GM12872 (cell line): ENCODE measurements around the gene NDUFV2.

Experiments used
- TF ChIP-seq, protein P1 (sequence below): IDR thresholded peaks from 3 replicates; pipeline ENCODE4 v1.5.1; 2011; ENCODE audit warnings: low read depth, mild to moderate bottlenecking, low read length, moderate library complexity; ENCODE audit not compliant: insufficient read depth

NDUFV2 gene

DNA sequence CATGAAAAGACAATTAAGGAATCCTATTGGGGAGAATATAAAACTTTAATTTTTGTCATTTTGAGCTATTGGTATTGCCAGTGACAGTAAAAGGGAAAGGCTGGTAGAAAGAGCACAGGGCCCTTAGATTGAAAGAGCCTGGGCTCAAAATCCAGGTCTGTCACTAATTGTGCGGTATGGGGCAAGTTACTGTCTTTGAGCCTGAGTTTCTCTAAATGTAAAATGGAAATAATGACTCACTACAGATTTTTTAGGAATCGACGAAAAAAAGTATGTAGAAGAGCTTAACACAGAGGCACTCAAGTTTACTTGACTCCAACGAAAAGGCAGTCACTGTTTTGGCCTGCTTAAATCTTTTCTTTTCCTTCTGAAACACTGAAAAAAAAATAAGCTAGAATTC, 7.0 kb downstream of the NDUFV2 start:
- TF ChIP-seq, protein P1, sequence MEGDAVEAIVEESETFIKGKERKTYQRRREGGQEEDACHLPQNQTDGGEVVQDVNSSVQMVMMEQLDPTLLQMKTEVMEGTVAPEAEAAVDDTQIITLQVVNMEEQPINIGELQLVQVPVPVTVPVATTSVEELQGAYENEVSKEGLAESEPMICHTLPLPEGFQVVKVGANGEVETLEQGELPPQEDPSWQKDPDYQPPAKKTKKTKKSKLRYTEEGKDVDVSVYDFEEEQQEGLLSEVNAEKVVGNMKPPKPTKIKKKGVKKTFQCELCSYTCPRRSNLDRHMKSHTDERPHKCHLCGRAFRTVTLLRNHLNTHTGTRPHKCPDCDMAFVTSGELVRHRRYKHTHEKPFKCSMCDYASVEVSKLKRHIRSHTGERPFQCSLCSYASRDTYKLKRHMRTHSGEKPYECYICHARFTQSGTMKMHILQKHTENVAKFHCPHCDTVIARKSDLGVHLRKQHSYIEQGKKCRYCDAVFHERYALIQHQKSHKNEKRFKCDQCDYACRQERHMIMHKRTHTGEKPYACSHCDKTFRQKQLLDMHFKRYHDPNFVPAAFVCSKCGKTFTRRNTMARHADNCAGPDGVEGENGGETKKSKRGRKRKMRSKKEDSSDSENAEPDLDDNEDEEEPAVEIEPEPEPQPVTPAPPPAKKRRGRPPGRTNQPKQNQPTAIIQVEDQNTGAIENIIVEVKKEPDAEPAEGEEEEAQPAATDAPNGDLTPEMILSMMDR = no peak

DNA sequence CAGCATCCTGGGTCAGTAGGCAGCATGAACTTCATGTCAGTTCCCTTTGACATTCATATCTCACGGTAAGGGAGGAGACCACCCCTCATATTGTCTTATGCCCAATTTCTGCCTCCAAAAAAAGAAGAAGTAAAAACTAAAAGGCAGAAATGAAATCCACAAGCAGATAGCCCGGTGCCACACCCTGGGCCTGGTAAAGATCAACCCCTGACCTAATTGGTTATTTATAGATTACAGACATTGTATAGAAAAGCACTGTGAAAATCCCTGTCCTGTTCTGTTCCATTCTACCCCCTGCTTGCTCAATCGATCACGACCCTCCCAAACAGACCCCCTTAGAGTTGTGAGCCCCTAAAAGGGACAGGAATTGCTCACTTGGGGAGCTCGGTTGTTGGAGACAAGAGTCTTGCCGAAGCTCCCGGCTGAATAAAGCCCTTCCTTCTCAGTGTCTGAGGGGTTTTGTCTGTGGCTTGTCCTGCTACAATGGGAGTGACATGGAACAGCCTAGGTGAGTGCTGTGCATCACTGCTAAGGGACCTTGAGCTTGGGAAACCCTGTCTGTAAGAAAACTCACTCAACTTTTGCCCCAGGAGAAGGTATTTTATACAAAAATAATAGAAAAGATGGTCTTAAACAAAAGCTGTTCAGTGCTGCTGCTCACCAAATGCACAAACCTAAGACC, 11.1 kb downstream of the NDUFV2 start:
- TF ChIP-seq, protein P1 = no peak

DNA sequence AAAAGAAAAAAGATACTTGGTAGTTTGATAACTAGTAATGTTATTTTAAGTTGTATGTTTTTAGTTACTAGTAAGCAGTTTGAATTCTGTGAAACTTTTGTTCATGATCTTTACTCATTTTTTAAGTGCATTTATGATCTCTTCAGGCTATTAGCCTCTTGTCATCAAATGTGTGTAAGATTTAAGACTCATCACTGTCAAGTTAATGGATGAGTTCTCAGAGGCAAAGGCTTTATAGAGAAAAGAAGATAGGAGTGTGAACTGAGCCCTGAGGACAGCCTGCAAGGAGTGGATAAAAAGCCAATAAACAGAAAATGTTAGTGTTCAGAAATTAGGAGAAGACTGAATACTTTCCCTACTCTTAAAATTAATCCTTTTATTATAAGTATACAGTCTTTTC, 13.5 kb downstream of the NDUFV2 start:
- TF ChIP-seq, protein P1 = no peak

DNA sequence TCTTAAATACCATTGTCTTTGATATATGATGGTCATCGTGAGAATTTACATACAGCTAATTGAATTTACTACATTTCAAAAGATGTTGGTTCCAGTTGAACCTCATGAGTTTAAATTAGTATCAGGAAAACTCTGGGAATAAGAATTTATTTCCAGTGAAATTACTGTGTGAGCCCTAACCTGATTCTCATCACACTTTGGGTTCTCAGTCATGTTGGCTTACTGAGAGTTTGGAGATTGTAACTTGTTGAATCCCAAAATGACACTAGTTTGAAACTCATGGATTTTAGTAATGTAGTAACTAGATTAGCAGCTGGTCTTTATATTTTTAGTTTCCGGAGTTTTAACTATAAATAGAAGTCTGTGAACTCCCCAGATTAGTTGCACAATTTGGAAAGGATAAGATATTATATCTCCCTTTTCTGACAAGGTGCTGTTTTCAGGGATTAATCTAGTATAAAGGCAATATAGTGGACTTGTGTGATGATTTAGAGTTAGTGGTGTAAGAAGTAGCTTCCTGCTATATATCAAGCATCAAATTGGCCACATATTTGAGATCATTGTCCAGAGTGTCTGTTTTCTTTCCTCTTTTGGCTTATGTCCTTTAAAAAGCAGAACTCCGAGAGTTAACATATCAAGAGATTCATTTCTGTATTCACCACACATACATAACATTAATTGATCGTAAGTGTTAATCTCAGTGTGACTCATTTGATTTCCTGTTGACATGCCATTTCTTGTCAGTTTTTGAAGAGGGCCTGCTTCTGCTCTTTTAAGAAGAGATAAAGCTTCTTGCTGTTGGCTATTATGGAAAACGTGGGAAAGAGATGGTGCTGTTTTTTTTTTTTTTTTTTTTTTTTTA, 15.7 kb downstream of the NDUFV2 start:
- TF ChIP-seq, protein P1 = no peak

DNA sequence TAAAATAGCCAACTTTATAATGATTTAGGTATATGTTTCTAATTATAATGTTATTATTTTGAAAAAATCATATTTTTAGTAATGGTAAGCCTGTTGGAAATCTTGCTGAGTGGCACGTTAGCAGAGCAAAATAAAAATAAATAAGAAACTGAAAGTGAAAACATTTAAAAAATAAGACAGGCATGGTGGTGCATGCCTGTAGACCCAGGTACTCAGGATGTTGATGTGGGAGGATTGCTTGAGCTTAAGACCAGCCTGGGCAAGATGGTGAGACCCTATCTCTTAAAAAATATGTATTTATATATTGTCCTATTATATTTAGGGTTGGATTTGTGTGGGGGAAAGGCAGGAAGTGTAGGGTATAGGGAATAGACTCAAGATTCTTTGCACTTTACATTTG, 18.3 kb downstream of the NDUFV2 start:
- TF ChIP-seq, protein P1 = no peak

DNA sequence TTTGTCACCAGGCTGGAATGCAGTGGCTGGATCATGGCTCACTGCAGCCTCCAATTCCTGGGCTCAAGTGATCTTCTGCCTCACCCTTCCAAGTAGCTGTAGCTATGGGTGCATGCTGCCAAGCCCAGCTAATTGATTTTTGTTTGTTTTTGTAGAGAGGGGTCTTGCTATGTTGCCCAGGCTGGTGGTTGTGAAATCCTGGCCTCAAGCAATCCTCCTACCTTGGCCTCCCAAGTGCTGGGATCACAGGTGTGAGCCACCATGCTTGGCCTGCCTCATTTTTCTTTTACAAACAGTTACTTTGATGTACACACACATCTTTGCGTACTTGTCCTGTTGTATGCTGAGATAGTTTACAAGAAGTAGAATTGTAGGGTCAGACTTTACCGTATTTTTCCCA, 21.0 kb downstream of the NDUFV2 start:
- TF ChIP-seq, protein P1 = no peak

DNA sequence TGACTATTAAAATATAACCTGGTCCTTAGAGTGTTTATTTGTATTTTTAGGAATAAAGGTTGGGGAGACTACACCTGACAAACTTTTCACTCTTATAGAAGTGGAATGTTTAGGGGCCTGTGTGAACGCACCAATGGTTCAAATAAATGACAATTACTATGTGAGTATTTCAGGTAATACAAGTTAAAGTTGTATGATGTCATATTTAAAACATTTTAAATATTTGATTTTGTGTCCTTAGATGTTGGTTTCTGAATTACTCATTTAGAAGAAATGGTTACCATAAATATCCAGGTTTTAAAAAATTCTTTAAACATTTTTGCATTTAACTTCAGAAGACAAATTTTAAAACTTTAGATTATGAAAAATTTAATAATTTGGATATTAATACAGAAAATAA, 22.3 kb downstream of the NDUFV2 start:
- TF ChIP-seq, protein P1 = no peak
